ENCODE measurements around the gene DNAJC6.
"Not testable (repeated sequence)": the region's sequence is repeated elsewhere in the genome, so short reads cannot be mapped to it uniquely, and the experiment has no call there.

Gene DNAJC6

DNA sequence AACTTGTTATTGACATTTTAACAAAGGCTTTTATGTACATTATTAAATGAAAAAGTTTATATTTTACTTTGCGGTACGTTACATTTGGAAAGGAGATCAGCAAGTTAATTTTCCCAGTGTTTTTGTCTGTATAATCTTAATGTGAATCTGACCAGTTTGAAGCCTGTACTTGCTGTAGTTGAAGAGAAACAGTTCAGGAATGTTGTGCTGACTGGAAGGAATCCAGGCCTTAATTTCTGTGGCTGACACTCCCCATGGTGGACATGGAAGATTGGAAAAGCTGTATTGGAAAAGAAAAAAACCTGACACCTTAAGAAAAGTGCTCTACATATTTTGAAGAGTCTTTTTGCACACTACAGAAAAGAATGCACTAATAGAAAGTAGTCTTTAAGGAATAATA, 126.6 kb downstream of the DNAJC6 start:
- no peak for DNase-seq

DNA sequence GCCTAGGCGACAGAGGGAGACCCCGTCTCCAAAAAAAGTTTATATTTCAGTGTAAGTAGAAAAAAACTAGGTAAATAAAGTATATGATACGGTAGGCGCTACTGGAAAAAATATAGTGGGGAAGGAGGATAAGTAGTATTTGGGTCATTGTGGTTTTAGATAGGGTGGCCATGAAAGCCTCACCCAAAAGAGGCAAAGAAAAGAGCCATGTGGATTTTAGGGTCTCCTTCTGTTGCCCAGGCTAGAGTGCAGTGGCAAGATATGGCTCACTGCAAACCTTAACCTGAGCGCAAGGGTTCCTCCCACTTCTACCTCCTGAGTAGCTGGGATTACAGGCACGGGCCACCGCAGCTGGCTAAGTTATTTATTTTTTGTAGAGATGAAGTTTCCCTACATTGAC, 128.3 kb downstream of the DNAJC6 start:
- DNase-seq: no peak

DNA sequence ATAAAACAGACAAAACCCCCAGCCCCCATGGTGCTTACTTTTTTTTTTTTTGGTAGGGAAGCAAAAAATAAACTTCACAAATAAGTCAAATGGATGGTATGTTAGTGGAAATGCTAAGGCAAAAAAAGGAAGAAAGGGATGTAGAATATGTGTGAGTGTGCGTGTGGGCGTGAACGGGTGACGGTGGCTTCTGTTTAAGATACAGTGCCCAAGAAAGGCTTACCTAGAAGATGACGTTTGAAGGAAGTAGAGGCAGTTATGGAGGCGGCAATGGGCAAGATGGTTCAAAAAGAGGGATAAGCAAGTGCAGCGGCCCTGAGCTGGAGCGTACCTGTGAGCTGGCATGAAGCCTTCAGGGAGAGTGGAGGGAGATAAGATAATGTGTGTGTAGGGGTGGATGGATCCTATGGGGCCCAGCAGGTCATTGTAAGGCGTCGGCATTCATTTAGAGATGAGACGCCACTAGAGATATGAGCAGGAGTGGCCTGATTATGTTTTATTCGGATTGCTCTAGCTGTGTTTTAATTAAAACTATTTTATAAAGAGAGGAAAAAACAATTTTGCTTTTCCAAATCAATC, 131.1 kb downstream of the DNAJC6 start:
- DNase-seq: no peak

DNA sequence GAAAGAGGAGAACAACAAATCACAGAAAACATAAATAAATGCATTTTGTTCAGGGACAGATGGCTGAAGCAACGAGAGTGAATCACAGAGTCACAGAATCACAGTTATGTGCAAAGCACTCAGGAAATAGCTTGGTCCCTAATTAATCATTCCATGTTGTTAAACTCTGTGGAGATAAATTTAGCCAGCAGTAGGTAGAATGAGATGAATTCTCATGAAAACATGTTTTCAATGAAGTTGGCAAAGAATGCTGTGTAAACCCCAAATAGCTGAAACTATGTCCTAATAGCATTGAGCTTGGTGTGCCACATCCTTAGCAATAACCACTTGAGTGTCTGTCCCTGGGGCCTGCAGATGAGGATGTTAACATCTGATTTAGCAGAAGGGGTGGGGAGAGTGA, 131.6 kb downstream of the DNAJC6 start:
- DNase-seq: no peak

DNA sequence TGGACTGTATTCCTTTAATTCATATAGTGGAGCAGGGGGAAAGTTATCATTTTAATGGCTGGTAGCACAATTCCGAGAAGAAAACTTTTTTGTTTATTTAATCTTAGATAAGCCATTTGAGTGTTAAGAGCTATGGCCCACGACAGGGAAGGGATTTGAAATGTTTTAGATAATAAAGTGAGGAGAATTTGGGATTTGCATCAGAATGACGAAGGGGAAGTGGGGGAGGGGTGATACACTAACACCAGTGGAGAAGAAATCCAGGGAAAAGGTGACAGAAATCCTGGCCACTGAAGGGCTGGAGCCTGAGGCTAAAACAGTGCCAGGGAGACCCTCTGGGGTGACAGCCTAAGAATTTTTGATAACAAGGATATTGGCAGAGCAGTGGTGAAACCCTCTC, 132.1 kb downstream of the DNAJC6 start:
- DNase-seq: no peak

DNA sequence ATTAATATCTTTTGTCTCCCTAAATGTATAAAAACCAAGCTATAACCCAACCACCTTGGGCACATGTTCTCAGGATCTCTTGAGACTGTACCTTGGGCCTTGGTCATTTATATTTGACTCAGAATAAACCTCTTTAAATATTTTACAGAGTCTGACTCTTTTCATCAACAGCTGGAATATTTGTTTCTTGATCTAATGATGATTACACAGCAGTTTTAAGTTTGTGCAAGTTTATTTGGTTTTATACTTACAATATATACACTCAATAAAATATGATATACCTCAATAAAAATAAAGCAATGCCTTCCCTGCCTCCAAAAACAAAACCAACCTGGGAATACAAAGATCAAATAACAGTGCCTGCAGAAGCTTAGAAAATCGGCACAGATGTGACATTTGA, 133.1 kb downstream of the DNAJC6 start:
- DNase-seq: no peak

DNA sequence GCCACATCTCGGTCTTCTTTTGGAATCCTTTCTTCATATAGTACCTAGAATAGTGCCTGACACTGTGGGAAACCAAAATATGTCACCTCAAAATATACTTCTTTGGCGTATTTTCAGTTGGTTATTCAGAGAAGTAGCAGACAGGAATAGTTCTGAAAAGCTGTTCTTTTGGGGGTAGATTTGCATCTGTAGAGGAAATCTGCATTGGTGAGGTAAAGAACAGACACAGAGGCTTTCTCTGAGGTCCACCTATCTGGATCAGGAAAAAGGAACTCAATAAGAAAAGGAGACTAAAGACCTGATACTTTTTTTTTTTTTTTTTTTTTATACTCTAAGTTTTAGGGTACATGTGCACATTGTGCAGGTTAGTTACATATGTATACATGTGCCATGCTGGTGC, 134.3 kb downstream of the DNAJC6 start:
- DNase-seq: no peak

DNA sequence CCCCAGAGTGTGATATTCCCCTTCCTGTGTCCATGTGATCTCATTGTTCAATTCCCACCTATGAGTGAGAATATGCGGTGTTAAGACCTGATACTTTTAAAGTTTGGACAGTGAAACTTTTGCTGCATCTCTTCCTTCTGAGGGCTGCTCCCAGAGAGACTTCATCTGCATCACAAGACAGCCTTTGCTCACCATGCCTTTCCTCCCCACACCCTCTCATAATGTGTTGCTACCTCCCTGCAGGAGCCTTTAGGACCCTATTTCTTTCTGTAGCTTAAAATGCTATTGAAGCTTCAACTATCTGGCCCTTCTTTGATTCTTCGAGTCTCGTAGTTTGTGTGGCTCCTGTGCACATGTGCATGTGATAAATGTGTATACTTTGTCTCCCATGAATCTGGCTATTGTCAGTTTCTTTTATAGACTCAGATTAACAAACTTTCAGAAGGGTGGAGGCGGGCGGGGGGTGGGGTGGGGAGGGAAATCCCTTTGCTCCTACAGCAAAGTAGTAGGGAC, 134.8 kb downstream of the DNAJC6 start:
- no peak for DNase-seq

DNA sequence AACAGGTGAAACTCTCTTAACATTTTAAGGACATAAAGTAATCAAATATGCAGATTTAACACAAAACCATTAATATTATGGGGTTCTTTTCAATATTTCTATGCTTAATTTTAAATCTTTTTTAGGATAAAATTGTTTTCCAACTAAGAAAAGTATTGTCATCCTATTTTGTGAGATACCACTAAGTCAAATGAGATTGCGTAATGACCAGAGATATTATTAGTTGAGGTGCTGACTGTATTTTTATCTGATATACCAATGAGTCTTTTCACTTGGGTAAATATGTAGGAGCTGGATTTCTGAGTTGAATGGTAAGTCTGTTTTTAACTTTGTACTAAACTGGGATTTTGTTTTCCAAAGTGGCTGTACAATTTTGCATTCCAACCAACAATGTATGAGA, 136.5 kb downstream of the DNAJC6 start:
- no peak for DNase-seq

DNA sequence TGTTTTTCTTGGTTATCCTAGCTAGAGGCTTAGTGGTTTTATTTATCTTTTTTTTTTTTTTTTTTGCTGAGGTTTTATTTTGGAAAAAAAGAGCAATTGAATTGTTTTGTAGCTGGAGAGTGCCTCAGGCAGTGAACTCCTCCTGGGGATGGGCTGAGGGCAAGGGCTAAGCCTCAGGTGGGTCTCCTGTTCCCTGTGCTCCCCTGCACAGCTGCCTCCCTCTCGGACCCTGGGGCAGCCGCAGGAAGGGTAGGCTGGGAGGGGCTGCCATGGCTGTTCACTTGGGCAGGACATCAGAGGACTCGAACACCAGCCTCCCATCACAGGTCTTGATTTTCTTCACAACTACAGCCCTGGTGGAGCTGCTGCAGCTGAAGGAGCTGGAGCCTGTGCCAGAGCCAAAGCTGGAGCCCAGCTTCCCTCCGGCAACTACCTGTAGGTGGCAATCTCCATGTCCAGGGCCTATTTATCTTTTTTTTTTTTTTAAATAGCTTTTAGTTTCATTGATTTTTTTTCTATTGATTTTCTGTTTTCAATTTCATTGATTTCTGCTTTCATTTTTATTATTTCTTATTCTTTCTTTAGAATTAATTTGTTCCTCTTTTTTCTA, 140.0 kb downstream of the DNAJC6 start:
- no peak for DNase-seq

DNA sequence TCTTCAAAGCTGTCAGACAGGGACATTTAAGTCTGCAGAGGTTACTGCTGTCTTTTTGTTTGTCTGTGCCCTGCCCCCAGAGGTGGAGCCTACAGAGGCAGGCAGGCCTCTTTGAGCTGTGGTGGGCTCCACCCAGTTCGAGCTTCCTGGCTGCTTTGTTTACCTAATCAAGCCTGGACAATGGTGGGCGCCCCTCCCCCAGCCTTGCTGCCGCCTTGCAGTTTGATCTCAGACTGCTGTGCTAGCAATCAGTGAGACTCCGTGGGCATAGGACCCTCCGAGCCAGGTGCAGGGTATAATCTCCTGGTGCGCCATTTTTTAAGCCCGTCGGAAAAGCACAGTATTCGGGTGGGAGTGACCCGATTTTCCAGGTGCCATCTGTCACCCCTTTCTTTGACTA, 146.3 kb downstream of the DNAJC6 start:
- not testable (repeated sequence) for DNase-seq

DNA sequence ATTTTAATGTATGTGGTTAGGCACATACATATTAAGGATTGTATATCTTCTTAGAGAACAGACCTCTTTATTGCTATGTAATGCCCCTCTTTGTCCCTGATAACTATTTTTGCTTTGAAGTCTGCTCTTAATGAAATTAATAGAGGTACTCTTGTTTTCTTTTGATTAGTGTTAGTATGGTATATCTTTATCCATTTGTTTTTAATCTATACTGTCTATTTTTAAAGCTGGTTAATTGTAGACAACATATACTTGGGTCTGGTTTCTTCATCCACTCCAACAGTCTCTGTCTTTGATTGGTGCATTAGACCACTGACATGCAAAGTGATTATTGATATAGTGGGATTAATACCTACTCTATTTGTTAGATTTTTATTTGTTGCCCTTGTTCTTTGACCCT, 147.1 kb downstream of the DNAJC6 start:
- no peak for DNase-seq

DNA sequence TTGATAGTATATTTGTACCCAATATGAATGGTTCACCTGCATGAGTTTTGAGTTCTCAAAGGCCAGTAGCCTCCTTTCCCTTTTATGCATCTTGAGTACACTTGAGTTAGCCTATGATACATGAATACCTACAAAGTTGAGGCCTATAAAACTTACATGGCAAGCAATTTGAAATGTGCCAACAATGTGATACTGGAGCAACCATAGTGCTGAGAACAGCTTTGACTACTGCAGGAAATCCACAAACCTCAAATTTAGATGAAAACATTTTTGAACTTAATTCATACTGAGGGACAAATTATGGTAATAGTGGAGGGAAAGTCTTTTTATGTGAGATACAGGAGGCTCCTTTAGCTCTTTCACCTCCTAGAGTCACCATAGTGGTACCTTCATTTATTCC, 148.5 kb downstream of the DNAJC6 start:
- no peak for DNase-seq

DNA sequence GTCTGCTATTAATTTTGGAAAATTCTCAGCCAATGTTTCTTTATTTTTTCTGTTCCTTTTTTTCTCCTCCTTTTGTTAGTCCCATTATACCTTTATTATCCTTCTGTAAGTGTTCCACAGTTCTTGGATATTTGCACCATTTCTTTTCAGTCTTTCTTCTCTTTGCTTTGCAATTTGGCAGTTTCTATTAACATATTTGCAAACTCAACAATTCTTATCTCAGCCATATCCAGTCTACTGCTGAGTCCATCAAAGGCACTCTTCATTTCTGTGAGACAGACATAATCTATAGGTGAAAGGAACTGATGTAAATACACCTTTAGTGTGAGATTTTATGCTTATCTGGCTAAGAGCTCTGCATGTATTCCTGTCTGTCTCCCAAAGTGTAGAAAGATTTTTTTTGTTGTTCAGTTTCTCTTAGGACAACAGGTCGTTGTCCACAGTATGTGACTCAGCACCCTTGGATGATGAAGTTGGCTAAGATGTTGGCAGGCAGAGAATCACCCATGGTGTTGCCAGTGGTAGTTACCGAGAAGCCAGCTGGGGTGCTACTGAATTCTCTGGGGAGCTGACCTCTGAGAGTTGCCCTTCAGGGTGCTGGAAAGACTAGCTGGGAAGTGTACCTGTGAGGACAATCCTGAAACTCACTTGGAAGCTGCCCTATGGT, 149.5 kb downstream of the DNAJC6 start:
- no peak for DNase-seq

DNA sequence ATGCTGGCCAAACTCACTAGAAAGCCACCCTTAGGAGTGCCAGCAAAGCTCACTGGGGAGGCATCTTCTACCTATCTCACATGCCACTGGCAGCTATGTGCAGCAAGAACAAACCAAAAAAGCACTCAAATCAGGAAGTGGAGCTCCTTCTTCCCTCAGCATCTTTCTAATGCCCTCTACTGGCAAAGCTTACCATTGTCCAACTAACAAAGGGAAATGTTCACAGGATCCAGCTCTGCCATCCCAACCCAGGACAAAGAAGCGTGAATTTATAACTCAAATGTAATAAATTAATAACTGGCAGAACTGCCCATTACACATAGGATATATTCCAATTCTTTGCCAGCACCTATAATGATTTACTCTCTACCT, 150.0 kb downstream of the DNAJC6 start:
- DNase-seq: no peak
